ENCODE measurements around the gene CMSS1.

CMSS1 gene

GRCh38 chr3:100128565-100128964 lies 310.9 kb downstream of the CMSS1 start:
- H3K9ac ChIP-seq (ENCODE audit: low read depth, low read length, poor library complexity, severe bottlenecking) = no peak overlapping the region
- no peak overlapping the region for H2AFZ ChIP-seq (ENCODE audit: low read length)
- H3K27me3 ChIP-seq (ENCODE audit: insufficient read depth, low read length, poor library complexity, severe bottlenecking) = no peaks in the 10 kb centered on the region
- H3F3A ChIP-seq (ENCODE audit: low read depth) = no peaks in the 10 kb centered on the region
- no peaks in the 10 kb centered on the region for H3K9me2 ChIP-seq (replicated peaks; ENCODE audit: low read depth, low read length)
- TF ChIP-seq CTCF (conservative IDR thresholded peaks at IDR 0.05; ENCODE audit: low read length) = no peak
- TF ChIP-seq EZH2phosphoT487 (IDR thresholded peaks at IDR 0.05; ENCODE audit: borderline replicate concordance) = no peak
- H3K4me3 ChIP-seq (ENCODE audit: low read length, poor library complexity, severe bottlenecking) = no peak overlapping the region
- H3K36me3 ChIP-seq (ENCODE audit: insufficient read depth, low read length) = no peaks in the 10 kb centered on the region
- no peaks in the 10 kb centered on the region for H3K9me3 ChIP-seq (ENCODE audit: insufficient read depth, low read depth, low read length)
- no peak overlapping the region for H3K4me2 ChIP-seq (ENCODE audit: low read depth, low read length, poor library complexity, severe bottlenecking)
- no peaks in the 10 kb centered on the region for H4K20me1 ChIP-seq (ENCODE audit: insufficient read depth, low read length, poor library complexity, severe bottlenecking)
- H3K4me1 ChIP-seq (ENCODE audit: insufficient read depth, low read length, poor library complexity, severe bottlenecking) = peaks cover 15% of the 10 kb centered on the region
- H3K79me2 ChIP-seq (ENCODE audit: insufficient read depth, low read length) = no peaks in the 10 kb centered on the region

- Histone ChIP-seq H3K4me3 (ENCODE audit: low read length, poor library complexity, severe bottlenecking) (no peak overlapping the region), H3K9ac (ENCODE audit: low read depth, low read length, poor library complexity, severe bottlenecking) (no peak overlapping the region), H3K36me3 (ENCODE audit: insufficient read depth, low read length) (no peaks in the 10 kb centered on the region), H3K4me2 (ENCODE audit: low read depth, low read length, poor library complexity, severe bottlenecking) (no peak overlapping the region), H3K79me2 (ENCODE audit: insufficient read depth, low read length) (no peaks in the 10 kb centered on the region), H3F3A (ENCODE audit: low read depth) (no peaks in the 10 kb centered on the region), H3K4me1 (ENCODE audit: insufficient read depth, low read length, poor library complexity, severe bottlenecking) (peaks cover 15% of the 10 kb centered on the region), H4K20me1 (ENCODE audit: insufficient read depth, low read length, poor library complexity, severe bottlenecking) (no peaks in the 10 kb centered on the region), H3K27me3 (ENCODE audit: insufficient read depth, low read length, poor library complexity, severe bottlenecking) (no peaks in the 10 kb centered on the region), H3K9me2 (replicated peaks; ENCODE audit: low read depth, low read length) (no peaks in the 10 kb centered on the region), H3K9me3 (ENCODE audit: insufficient read depth, low read depth, low read length) (no peaks in the 10 kb centered on the region), H2AFZ (ENCODE audit: low read length) (no peak overlapping the region)
- TF ChIP-seq EZH2phosphoT487 (IDR thresholded peaks at IDR 0.05; ENCODE audit: borderline replicate concordance) = no peak
Observed at GRCh38 chr3:100129941-100130340, 312.3 kb downstream of the CMSS1 start.

- H4K20me1 ChIP-seq (ENCODE audit: insufficient read depth, low read length, poor library complexity, severe bottlenecking) = no peaks in the 10 kb centered on the region
Observed at GRCh38 chr3:100131241-100131640, 313.6 kb downstream of the CMSS1 start.

More at GRCh38 chr3:100131241-100131640, 313.6 kb downstream of the CMSS1 start:
- Histone ChIP-seq H3K4me2 (ENCODE audit: low read depth, low read length, poor library complexity, severe bottlenecking) (no peak overlapping the region), H2AFZ (ENCODE audit: low read length) (no peak overlapping the region), H3K9me2 (replicated peaks; ENCODE audit: low read depth, low read length) (no peaks in the 10 kb centered on the region), H3K9me3 (ENCODE audit: insufficient read depth, low read depth, low read length) (no peaks in the 10 kb centered on the region), H3K79me2 (ENCODE audit: insufficient read depth, low read length) (no peaks in the 10 kb centered on the region), H3F3A (ENCODE audit: low read depth) (no peaks in the 10 kb centered on the region), H3K4me1 (ENCODE audit: insufficient read depth, low read length, poor library complexity, severe bottlenecking) (peaks cover 10% of the 10 kb centered on the region), H3K27me3 (ENCODE audit: insufficient read depth, low read length, poor library complexity, severe bottlenecking) (no peaks in the 10 kb centered on the region), H3K9ac (ENCODE audit: low read depth, low read length, poor library complexity, severe bottlenecking) (no peak overlapping the region), H3K36me3 (ENCODE audit: insufficient read depth, low read length) (no peaks in the 10 kb centered on the region), H3K4me3 (ENCODE audit: low read length, poor library complexity, severe bottlenecking) (no peak overlapping the region)
- TF ChIP-seq CTCF (conservative IDR thresholded peaks at IDR 0.05; ENCODE audit: low read length) (no peak), EZH2phosphoT487 (IDR thresholded peaks at IDR 0.05; ENCODE audit: borderline replicate concordance) (no peak)

All from Loucy (cell line).